NCI-H1417 (cell line): ENCODE data around the gene EFHD2.
"Not testable (repeated sequence)": the region's sequence is repeated elsewhere in the genome, so short reads cannot be mapped to it uniquely, and the experiment has no call there.

Source experiments
- DNase-seq, 3 experiments: peaks; one replicate each; lab custom pipeline; 2025; lab: John Stamatoyannopoulos, UW

EFHD2 gene

GRCh38 chr1:15430787-15431570, 21.3 kb downstream of the EFHD2 start:
- DNase-seq: peak; percentile 9 to 66 (median 29)

GRCh38 chr1:15431571-15431948, 21.9 kb downstream of the EFHD2 start:
- no peak for DNase-seq

- peak in 2 of 3 experiments; percentile 19 to 53 for DNase-seq
Measured at GRCh38 chr1:15432324-15432723, 22.6 kb downstream of the EFHD2 start.

- no peak for DNase-seq
Measured at GRCh38 chr1:15433471-15433870, 23.8 kb downstream of the EFHD2 start.

GRCh38 chr1:15434739-15435138, 25.1 kb downstream of the EFHD2 start:
- not testable (repeated sequence) for DNase-seq

GRCh38 chr1:15435239-15436077, 25.8 kb downstream of the EFHD2 start:
- DNase-seq: no peak

GRCh38 chr1:15436881-15437442, 27.3 kb downstream of the EFHD2 start:
- DNase-seq: peak in 1 of 3 experiments; percentile 24

GRCh38 chr1:15439325-15439724, 29.6 kb downstream of the EFHD2 start:
- DNase-seq: no peak

GRCh38 chr1:15440357-15440756, 30.7 kb downstream of the EFHD2 start:
- DNase-seq: no peak

GRCh38 chr1:15441247-15441646, 31.6 kb downstream of the EFHD2 start:
- no peak for DNase-seq

GRCh38 chr1:15442119-15442518, 32.4 kb downstream of the EFHD2 start:
- no peak for DNase-seq

- no peak for DNase-seq
Measured at GRCh38 chr1:15442759-15443158, 33.1 kb downstream of the EFHD2 start.

- no peak for DNase-seq
Measured at GRCh38 chr1:15443281-15443680, 33.6 kb downstream of the EFHD2 start.

- no peak for DNase-seq
Measured at GRCh38 chr1:15444468-15445389, 35.0 kb downstream of the EFHD2 start.

- no peak for DNase-seq
Measured at GRCh38 chr1:15445390-15446122, 35.9 kb downstream of the EFHD2 start.

GRCh38 chr1:15446212-15446611, 36.5 kb downstream of the EFHD2 start:
- no peak for DNase-seq

- DNase-seq: no peak
Measured at GRCh38 chr1:15448877-15449462, 39.3 kb downstream of the EFHD2 start.

- DNase-seq: no peak
Measured at GRCh38 chr1:15449567-15449966, 39.9 kb downstream of the EFHD2 start.

- DNase-seq: no peak
Measured at GRCh38 chr1:15451014-15451722, 41.5 kb downstream of the EFHD2 start.

- no peak for DNase-seq
Measured at GRCh38 chr1:15452216-15452615, 42.5 kb downstream of the EFHD2 start.
